ENCODE data around the gene GNS.

Gene GNS

GRCh38 chr12:64739778-64740177 is 19.4 kb downstream of the GNS start:
- no peak for TF ChIP-seq CREB1 (IDR thresholded peaks at IDR 0.05; ENCODE audit: low read depth)
- TF ChIP-seq, protein P1, sequence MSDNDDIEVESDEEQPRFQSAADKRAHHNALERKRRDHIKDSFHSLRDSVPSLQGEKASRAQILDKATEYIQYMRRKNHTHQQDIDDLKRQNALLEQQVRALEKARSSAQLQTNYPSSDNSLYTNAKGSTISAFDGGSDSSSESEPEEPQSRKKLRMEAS (IDR thresholded peaks at IDR 0.05): no peak
- TF ChIP-seq EP300 (IDR thresholded peaks at IDR 0.05; ENCODE audit: borderline replicate concordance): no peak
- TF ChIP-seq TEAD4 (IDR thresholded peaks at IDR 0.05): no peak
- TF ChIP-seq YY1 (IDR thresholded peaks at IDR 0.05; ENCODE audit: low read depth): no peak
- no peak for TF ChIP-seq NFIC (IDR thresholded peaks at IDR 0.05)
- no peak for TF ChIP-seq CEBPB (IDR thresholded peaks at IDR 0.05)
- no peak for TF ChIP-seq FOXM1 (IDR thresholded peaks at IDR 0.05; ENCODE audit: borderline replicate concordance, low read depth)
- TF ChIP-seq RAD21 (IDR thresholded peaks at IDR 0.05; ENCODE audit: low read depth): no peak
- no peak for TF ChIP-seq TCF12 (IDR thresholded peaks at IDR 0.05; ENCODE audit: low read depth)
- TF ChIP-seq, protein P2, sequence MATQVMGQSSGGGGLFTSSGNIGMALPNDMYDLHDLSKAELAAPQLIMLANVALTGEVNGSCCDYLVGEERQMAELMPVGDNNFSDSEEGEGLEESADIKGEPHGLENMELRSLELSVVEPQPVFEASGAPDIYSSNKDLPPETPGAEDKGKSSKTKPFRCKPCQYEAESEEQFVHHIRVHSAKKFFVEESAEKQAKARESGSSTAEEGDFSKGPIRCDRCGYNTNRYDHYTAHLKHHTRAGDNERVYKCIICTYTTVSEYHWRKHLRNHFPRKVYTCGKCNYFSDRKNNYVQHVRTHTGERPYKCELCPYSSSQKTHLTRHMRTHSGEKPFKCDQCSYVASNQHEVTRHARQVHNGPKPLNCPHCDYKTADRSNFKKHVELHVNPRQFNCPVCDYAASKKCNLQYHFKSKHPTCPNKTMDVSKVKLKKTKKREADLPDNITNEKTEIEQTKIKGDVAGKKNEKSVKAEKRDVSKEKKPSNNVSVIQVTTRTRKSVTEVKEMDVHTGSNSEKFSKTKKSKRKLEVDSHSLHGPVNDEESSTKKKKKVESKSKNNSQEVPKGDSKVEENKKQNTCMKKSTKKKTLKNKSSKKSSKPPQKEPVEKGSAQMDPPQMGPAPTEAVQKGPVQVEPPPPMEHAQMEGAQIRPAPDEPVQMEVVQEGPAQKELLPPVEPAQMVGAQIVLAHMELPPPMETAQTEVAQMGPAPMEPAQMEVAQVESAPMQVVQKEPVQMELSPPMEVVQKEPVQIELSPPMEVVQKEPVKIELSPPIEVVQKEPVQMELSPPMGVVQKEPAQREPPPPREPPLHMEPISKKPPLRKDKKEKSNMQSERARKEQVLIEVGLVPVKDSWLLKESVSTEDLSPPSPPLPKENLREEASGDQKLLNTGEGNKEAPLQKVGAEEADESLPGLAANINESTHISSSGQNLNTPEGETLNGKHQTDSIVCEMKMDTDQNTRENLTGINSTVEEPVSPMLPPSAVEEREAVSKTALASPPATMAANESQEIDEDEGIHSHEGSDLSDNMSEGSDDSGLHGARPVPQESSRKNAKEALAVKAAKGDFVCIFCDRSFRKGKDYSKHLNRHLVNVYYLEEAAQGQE (IDR thresholded peaks at IDR 0.05; ENCODE audit: low read depth): no peak
- no peak for TF ChIP-seq ZBTB7A (IDR thresholded peaks at IDR 0.05; ENCODE audit: low read depth)
- TF ChIP-seq EGR1 (IDR thresholded peaks at IDR 0.05): no peak
- TF ChIP-seq TAF1 (IDR thresholded peaks at IDR 0.05; ENCODE audit: low read depth): no peak
- TF ChIP-seq, protein P3, sequence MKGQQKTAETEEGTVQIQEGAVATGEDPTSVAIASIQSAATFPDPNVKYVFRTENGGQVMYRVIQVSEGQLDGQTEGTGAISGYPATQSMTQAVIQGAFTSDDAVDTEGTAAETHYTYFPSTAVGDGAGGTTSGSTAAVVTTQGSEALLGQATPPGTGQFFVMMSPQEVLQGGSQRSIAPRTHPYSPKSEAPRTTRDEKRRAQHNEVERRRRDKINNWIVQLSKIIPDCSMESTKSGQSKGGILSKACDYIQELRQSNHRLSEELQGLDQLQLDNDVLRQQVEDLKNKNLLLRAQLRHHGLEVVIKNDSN (IDR thresholded peaks at IDR 0.05): no peak

GRCh38 chr12:64737539-64737938 is 21.7 kb downstream of the GNS start:
- TF ChIP-seq, protein P1 (IDR thresholded peaks at IDR 0.05): no peak
- TF ChIP-seq CEBPB (IDR thresholded peaks at IDR 0.05) (no peak), TEAD4 (IDR thresholded peaks at IDR 0.05) (no peak), CREB1 (IDR thresholded peaks at IDR 0.05; ENCODE audit: low read depth) (no peak), ZBTB7A (IDR thresholded peaks at IDR 0.05; ENCODE audit: low read depth) (no peak), YY1 (IDR thresholded peaks at IDR 0.05; ENCODE audit: low read depth) (no peak), TCF12 (IDR thresholded peaks at IDR 0.05; ENCODE audit: low read depth) (no peak), EGR1 (IDR thresholded peaks at IDR 0.05) (no peak), FOXM1 (IDR thresholded peaks at IDR 0.05; ENCODE audit: borderline replicate concordance, low read depth) (no peak), NFIC (IDR thresholded peaks at IDR 0.05) (no peak), RAD21 (IDR thresholded peaks at IDR 0.05; ENCODE audit: low read depth) (no peak), EP300 (IDR thresholded peaks at IDR 0.05; ENCODE audit: borderline replicate concordance) (no peak), TAF1 (IDR thresholded peaks at IDR 0.05; ENCODE audit: low read depth) (no peak)
- TF ChIP-seq, protein P2 (IDR thresholded peaks at IDR 0.05; ENCODE audit: low read depth): no peak
- TF ChIP-seq, protein P3 (IDR thresholded peaks at IDR 0.05): no peak

DNA sequence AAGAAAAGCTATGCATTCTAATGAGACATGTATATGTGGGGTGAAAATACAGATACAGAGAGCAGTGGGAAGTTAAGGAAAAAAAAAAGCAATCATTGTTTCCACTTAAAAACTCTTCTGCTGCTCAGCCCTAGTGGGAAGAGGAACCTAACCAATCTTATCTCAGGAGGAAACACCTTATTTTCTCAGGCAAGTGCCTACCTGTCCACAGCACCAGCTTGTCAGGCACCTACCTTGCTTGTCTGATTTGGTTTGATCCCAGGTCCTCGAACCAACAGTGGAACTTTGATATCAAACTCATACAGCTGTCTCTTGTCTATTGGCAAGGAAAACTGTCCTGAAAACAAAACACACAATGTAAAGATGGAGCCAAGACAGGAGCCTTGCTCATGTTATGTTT is 22.4 kb downstream of the GNS start:
- TF ChIP-seq, protein P3 (IDR thresholded peaks at IDR 0.05): no peak
- TF ChIP-seq FOXM1 (IDR thresholded peaks at IDR 0.05; ENCODE audit: borderline replicate concordance, low read depth) (no peak), CREB1 (IDR thresholded peaks at IDR 0.05; ENCODE audit: low read depth) (no peak), NFIC (IDR thresholded peaks at IDR 0.05) (no peak)
- TF ChIP-seq, protein P2 (IDR thresholded peaks at IDR 0.05; ENCODE audit: low read depth): no peak

- TF ChIP-seq ZBTB7A (IDR thresholded peaks at IDR 0.05; ENCODE audit: low read depth) (no peak), YY1 (IDR thresholded peaks at IDR 0.05; ENCODE audit: low read depth) (no peak), TEAD4 (IDR thresholded peaks at IDR 0.05) (no peak), TCF12 (IDR thresholded peaks at IDR 0.05; ENCODE audit: low read depth) (no peak), CEBPB (IDR thresholded peaks at IDR 0.05) (no peak), FOXM1 (IDR thresholded peaks at IDR 0.05; ENCODE audit: borderline replicate concordance, low read depth) (no peak), TAF1 (IDR thresholded peaks at IDR 0.05; ENCODE audit: low read depth) (no peak), EGR1 (IDR thresholded peaks at IDR 0.05) (no peak), EP300 (IDR thresholded peaks at IDR 0.05; ENCODE audit: borderline replicate concordance) (no peak), CREB1 (IDR thresholded peaks at IDR 0.05; ENCODE audit: low read depth) (no peak), NFIC (IDR thresholded peaks at IDR 0.05) (no peak), RAD21 (IDR thresholded peaks at IDR 0.05; ENCODE audit: low read depth) (no peak)
- TF ChIP-seq, protein P1 (IDR thresholded peaks at IDR 0.05): no peak
- TF ChIP-seq, protein P2 (IDR thresholded peaks at IDR 0.05; ENCODE audit: low read depth): no peak
- TF ChIP-seq, protein P3 (IDR thresholded peaks at IDR 0.05): no peak
Observed at GRCh38 chr12:64735442-64735841, 23.8 kb downstream of the GNS start.

All from Ishikawa (cell line).